ENCODE data around the gene ABRACL. TPM values are rescaled to one million over a fixed set of nuclear protein-coding genes. Genes with fewer than 3 reads are reported as not detected.

The ABRACL gene
- total RNA-seq, 1 experiment from 2014 or later: 117 TPM

DNA sequence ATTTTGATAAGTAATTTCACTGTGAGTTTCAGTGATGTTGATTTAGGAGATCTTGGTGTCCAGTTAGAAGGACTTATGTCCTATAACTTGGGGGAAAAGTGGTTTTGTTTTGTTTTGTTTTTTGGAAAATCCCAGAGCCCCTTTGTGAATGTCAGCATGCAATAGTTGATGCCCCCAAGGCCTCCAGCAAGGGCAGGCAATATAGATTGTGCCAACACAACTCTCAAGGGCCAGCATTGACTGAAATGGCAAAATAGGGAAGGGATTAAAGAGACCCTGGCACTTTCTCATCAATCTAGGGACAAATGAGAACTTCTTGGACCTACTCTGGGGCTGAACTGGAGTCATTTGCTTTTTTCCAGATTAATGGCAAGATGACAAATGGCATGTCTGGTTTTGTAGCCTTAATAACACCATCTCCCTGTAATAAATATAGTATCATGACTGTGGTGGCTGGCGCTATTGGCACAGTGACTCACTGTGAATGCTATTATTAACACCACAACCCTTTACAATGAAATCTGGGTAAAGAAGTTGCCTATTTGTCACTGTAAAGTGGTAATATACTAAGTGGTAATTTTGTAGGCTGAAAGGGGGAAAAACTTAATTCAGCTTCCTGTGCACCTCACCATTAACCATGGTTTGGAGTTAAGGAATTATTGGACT lies 51.8 kb downstream of the ABRACL start (continued):
- no peak for TF ChIP-seq OVOL2 (CRISPR knock-in tag; IDR thresholded peaks at IDR 0.05; ENCODE audit: borderline replicate concordance)
- no peak for TF ChIP-seq ZNF138 (CRISPR knock-in tag; conservative IDR thresholded peaks at IDR 0.05)
- TF ChIP-seq MXD4 (CRISPR knock-in tag; IDR thresholded peaks at IDR 0.05; ENCODE audit: borderline replicate concordance): no peak
- TF ChIP-seq CREM (CRISPR knock-in tag; IDR thresholded peaks at IDR 0.05): no peak

DNA sequence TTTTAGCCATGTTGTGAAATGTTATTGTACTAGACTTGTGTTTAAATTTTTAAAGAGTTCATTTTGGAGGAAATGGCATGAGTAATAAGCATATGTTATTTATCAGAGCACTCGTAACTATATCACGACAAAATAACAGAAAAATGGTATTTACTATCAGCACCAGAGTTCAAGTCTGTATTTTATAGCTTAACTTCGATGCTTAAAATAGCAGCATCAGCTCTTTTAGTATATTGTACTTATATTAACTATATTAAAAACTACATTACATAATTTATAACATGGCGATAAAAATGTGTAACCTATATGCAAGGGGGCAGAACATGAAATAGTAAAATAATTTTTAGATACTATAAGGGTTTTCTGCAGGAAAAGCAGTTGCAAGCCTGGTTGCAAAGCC lies 52.9 kb downstream of the ABRACL start:
- Mint-ChIP-seq H3K4me1 (peaks cover 12% of the 10 kb centered on the region), H3K36me3 (no peaks in the 10 kb centered on the region), H3K27me3 (ENCODE audit: low read depth) (no peaks in the 10 kb centered on the region), H3K27ac (no peak overlapping the region), H3K4me3 (no peak overlapping the region), H3K9me3 (0 out of 2 replicates have a peak, but pooled peaks cover 3% of the 10 kb centered on the region)
- POLR2A ChIA-PET: no interaction called here
- TF ChIP-seq FOXJ3 (CRISPR knock-in tag; IDR thresholded peaks at IDR 0.05; ENCODE audit: borderline replicate concordance) (no peak), TP53 (CRISPR knock-in tag; IDR thresholded peaks at IDR 0.05) (no peak), ZNF396 (CRISPR knock-in tag; IDR thresholded peaks at IDR 0.05; ENCODE audit: borderline replicate concordance) (no peak), NR1H2 (CRISPR knock-in tag; IDR thresholded peaks at IDR 0.05) (no peak), TCF7 (CRISPR knock-in tag; IDR thresholded peaks at IDR 0.05; ENCODE audit: low read depth) (no peak)
- TF ChIP-seq, protein P1, sequence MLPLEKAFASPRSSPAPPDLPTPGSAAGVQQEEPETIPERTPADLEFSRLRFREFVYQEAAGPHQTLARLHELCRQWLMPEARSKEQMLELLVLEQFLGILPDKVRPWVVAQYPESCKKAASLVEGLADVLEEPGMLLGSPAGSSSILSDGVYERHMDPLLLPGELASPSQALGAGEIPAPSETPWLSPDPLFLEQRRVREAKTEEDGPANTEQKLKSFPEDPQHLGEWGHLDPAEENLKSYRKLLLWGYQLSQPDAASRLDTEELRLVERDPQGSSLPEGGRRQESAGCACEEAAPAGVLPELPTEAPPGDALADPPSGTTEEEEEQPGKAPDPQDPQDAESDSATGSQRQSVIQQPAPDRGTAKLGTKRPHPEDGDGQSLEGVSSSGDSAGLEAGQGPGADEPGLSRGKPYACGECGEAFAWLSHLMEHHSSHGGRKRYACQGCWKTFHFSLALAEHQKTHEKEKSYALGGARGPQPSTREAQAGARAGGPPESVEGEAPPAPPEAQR (CRISPR knock-in tag; IDR thresholded peaks at IDR 0.05): no peak
- TF ChIP-seq, protein P2, sequence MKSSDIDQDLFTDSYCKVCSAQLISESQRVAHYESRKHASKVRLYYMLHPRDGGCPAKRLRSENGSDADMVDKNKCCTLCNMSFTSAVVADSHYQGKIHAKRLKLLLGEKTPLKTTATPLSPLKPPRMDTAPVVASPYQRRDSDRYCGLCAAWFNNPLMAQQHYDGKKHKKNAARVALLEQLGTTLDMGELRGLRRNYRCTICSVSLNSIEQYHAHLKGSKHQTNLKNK (CRISPR knock-in tag; IDR thresholded peaks at IDR 0.05): no peak
- TF ChIP-seq, protein P3, sequence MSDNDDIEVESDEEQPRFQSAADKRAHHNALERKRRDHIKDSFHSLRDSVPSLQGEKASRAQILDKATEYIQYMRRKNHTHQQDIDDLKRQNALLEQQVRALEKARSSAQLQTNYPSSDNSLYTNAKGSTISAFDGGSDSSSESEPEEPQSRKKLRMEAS (CRISPR knock-in tag; IDR thresholded peaks at IDR 0.05): no peak
- TF ChIP-seq, protein P4, sequence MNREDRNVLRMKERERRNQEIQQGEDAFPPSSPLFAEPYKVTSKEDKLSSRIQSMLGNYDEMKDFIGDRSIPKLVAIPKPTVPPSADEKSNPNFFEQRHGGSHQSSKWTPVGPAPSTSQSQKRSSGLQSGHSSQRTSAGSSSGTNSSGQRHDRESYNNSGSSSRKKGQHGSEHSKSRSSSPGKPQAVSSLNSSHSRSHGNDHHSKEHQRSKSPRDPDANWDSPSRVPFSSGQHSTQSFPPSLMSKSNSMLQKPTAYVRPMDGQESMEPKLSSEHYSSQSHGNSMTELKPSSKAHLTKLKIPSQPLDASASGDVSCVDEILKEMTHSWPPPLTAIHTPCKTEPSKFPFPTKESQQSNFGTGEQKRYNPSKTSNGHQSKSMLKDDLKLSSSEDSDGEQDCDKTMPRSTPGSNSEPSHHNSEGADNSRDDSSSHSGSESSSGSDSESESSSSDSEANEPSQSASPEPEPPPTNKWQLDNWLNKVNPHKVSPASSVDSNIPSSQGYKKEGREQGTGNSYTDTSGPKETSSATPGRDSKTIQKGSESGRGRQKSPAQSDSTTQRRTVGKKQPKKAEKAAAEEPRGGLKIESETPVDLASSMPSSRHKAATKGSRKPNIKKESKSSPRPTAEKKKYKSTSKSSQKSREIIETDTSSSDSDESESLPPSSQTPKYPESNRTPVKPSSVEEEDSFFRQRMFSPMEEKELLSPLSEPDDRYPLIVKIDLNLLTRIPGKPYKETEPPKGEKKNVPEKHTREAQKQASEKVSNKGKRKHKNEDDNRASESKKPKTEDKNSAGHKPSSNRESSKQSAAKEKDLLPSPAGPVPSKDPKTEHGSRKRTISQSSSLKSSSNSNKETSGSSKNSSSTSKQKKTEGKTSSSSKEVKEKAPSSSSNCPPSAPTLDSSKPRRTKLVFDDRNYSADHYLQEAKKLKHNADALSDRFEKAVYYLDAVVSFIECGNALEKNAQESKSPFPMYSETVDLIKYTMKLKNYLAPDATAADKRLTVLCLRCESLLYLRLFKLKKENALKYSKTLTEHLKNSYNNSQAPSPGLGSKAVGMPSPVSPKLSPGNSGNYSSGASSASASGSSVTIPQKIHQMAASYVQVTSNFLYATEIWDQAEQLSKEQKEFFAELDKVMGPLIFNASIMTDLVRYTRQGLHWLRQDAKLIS (CRISPR knock-in tag; IDR thresholded peaks at IDR 0.05; ENCODE audit: borderline replicate concordance): no peak
- TF ChIP-seq, protein P5, sequence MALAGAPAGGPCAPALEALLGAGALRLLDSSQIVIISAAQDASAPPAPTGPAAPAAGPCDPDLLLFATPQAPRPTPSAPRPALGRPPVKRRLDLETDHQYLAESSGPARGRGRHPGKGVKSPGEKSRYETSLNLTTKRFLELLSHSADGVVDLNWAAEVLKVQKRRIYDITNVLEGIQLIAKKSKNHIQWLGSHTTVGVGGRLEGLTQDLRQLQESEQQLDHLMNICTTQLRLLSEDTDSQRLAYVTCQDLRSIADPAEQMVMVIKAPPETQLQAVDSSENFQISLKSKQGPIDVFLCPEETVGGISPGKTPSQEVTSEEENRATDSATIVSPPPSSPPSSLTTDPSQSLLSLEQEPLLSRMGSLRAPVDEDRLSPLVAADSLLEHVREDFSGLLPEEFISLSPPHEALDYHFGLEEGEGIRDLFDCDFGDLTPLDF (CRISPR knock-in tag; IDR thresholded peaks at IDR 0.05): no peak
- TF ChIP-seq, protein P6, sequence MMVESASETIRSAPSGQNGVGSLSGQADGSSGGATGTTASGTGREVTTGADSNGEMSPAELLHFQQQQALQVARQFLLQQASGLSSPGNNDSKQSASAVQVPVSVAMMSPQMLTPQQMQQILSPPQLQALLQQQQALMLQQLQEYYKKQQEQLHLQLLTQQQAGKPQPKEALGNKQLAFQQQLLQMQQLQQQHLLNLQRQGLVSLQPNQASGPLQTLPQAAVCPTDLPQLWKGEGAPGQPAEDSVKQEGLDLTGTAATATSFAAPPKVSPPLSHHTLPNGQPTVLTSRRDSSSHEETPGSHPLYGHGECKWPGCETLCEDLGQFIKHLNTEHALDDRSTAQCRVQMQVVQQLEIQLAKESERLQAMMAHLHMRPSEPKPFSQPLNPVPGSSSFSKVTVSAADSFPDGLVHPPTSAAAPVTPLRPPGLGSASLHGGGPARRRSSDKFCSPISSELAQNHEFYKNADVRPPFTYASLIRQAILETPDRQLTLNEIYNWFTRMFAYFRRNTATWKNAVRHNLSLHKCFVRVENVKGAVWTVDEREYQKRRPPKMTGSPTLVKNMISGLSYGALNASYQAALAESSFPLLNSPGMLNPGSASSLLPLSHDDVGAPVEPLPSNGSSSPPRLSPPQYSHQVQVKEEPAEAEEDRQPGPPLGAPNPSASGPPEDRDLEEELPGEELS (CRISPR knock-in tag; IDR thresholded peaks at IDR 0.05): no peak
- ATAC-seq: no peak
- CTCF ChIA-PET: interaction anchor here (0.7 kb wide), 1 partner anchor 82 kb away, joined by 3 read pairs; no protein-coding TSS in a partner anchor
- DNase-seq (ENCODE audit: low spot score): no peak

All from WTC11 (cell line).